ENCODE measurements around the gene OXER1.

Gene OXER1

DNA sequence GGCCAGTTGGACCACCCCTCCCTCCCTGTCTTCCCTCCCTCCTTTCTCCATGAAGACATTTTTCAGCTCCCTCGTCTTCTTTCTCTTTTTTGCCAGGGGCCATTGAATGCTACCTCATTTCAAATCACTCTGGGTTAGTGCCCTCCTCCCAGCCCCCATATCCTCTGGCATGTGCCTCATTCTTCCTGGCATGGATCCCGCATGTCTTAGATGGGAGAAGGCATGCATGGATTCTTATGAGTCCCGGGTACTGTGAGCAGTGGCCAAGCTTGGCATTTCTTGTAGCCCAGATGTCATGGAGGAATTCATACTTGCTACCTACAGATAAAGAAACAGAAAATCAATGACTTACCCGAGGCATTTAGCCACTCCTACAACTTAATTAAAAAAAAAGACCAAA is 37.4 kb upstream of the OXER1 start:
- ChIA-PET POLR2A (no interaction called here), CTCF (interaction anchor here (1.3 kb wide), 1 partner anchor 416 kb away, joined by 3 read pairs; no protein-coding TSS in a partner anchor)
- Histone ChIP-seq H3K4me1 (ENCODE audit: control insufficient read depth, insufficient read depth, low read length) (no peaks in the 10 kb centered on the region), H3K4me3 (ENCODE audit: low read depth, low read length) (no peak overlapping the region), H3K36me3 (ENCODE audit: control insufficient read depth in 2 of 2, insufficient read depth in 1 of 2, low read length in 2 of 2) (no peaks in the 10 kb centered on the region), H3K27ac (ENCODE audit: extremely low read depth, low read depth, low read length) (no peak overlapping the region), H3K9me3 (ENCODE audit: control insufficient read depth, insufficient read depth, low read depth, low read length) (no peaks in the 10 kb centered on the region)
- TF ChIP-seq ZNF146 (tag by site-specific recombination; IDR thresholded peaks at IDR 0.05) (no peak), KLF8 (tag by site-specific recombination; IDR thresholded peaks at IDR 0.05) (no peak), ZNF548 (tag by site-specific recombination; IDR thresholded peaks at IDR 0.05) (no peak)
- TF ChIP-seq, protein P1, sequence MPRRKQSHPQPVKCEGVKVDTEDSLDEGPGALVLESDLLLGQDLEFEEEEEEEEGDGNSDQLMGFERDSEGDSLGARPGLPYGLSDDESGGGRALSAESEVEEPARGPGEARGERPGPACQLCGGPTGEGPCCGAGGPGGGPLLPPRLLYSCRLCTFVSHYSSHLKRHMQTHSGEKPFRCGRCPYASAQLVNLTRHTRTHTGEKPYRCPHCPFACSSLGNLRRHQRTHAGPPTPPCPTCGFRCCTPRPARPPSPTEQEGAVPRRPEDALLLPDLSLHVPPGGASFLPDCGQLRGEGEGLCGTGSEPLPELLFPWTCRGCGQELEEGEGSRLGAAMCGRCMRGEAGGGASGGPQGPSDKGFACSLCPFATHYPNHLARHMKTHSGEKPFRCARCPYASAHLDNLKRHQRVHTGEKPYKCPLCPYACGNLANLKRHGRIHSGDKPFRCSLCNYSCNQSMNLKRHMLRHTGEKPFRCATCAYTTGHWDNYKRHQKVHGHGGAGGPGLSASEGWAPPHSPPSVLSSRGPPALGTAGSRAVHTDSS (tag by site-specific recombination; IDR thresholded peaks at IDR 0.05), result no peak
- TF ChIP-seq, protein P2, sequence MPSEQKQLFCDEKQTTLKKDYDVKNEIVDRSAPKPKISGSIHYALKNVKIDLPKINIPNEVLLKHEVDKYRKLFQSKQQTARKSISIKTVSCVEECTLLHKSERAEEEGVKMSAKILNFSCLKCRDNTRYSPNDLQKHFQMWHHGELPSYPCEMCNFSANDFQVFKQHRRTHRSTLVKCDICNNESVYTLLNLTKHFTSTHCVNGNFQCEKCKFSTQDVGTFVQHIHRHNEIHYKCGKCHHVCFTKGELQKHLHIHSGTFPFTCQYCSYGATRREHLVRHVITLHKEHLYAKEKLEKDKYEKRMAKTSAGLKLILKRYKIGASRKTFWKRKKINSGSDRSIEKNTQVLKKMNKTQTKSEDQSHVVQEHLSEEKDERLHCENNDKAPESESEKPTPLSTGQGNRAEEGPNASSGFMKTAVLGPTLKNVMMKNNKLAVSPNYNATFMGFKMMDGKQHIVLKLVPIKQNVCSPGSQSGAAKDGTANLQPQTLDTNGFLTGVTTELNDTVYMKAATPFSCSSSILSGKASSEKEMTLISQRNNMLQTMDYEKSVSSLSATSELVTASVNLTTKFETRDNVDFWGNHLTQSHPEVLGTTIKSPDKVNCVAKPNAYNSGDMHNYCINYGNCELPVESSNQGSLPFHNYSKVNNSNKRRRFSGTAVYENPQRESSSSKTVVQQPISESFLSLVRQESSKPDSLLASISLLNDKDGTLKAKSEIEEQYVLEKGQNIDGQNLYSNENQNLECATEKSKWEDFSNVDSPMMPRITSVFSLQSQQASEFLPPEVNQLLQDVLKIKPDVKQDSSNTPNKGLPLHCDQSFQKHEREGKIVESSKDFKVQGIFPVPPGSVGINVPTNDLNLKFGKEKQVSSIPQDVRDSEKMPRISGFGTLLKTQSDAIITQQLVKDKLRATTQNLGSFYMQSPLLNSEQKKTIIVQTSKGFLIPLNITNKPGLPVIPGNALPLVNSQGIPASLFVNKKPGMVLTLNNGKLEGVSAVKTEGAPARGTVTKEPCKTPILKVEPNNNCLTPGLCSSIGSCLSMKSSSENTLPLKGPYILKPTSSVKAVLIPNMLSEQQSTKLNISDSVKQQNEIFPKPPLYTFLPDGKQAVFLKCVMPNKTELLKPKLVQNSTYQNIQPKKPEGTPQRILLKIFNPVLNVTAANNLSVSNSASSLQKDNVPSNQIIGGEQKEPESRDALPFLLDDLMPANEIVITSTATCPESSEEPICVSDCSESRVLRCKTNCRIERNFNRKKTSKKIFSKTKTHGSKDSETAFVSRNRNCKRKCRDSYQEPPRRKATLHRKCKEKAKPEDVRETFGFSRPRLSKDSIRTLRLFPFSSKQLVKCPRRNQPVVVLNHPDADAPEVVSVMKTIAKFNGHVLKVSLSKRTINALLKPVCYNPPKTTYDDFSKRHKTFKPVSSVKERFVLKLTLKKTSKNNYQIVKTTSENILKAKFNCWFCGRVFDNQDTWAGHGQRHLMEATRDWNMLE (tag by site-specific recombination; conservative IDR thresholded peaks at IDR 0.05; ENCODE audit: low read depth), result no peak

DNA sequence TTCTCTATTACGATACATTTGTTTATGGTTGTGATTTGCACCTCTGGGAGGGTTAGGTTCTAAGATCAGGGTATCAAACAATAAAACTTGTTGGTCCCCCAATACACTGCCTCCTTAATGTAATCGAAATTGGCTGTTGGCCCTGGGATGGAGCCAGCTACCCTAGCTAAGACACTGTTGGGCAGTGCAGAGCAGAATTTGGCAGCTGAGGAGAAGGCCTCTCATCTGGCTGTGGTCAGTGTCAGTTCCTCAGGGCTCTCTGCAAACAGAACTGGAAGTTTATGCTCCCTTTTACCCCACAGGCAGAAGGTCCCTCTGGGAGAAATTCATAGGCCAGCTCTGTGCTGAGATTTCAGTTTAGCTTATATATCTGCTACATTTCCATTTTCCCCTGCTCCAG is 37.0 kb upstream of the OXER1 start:
- ChIA-PET POLR2A (interaction anchor here (0.6 to 1.3 kb wide), 3 partner anchors 10 to 442 kb away, joined by 3 to 5 read pairs (median 3); no protein-coding TSS in a partner anchor), CTCF (interaction anchor here (0.7 to 1.3 kb wide), 3 partner anchors 8 to 416 kb away, joined by 3 to 4 read pairs (median 3); no protein-coding TSS in a partner anchor)
- no peaks in the 10 kb centered on the region for H3K36me3 ChIP-seq (ENCODE audit: control insufficient read depth in 2 of 2, insufficient read depth in 1 of 2, low read length in 2 of 2)
- H3K9me3 ChIP-seq (ENCODE audit: control insufficient read depth, insufficient read depth, low read depth, low read length), result no peaks in the 10 kb centered on the region
- H3K4me3 ChIP-seq (ENCODE audit: low read depth, low read length), result no peak overlapping the region
- no peaks in the 10 kb centered on the region for H3K4me1 ChIP-seq (ENCODE audit: control insufficient read depth, insufficient read depth, low read length)
- H3K27ac ChIP-seq (ENCODE audit: extremely low read depth, low read depth, low read length), result no peak overlapping the region
- no peak for TF ChIP-seq ZNF561 (tag by site-specific recombination; IDR thresholded peaks at IDR 0.05; ENCODE audit: borderline replicate concordance)
- TF ChIP-seq, protein P3, sequence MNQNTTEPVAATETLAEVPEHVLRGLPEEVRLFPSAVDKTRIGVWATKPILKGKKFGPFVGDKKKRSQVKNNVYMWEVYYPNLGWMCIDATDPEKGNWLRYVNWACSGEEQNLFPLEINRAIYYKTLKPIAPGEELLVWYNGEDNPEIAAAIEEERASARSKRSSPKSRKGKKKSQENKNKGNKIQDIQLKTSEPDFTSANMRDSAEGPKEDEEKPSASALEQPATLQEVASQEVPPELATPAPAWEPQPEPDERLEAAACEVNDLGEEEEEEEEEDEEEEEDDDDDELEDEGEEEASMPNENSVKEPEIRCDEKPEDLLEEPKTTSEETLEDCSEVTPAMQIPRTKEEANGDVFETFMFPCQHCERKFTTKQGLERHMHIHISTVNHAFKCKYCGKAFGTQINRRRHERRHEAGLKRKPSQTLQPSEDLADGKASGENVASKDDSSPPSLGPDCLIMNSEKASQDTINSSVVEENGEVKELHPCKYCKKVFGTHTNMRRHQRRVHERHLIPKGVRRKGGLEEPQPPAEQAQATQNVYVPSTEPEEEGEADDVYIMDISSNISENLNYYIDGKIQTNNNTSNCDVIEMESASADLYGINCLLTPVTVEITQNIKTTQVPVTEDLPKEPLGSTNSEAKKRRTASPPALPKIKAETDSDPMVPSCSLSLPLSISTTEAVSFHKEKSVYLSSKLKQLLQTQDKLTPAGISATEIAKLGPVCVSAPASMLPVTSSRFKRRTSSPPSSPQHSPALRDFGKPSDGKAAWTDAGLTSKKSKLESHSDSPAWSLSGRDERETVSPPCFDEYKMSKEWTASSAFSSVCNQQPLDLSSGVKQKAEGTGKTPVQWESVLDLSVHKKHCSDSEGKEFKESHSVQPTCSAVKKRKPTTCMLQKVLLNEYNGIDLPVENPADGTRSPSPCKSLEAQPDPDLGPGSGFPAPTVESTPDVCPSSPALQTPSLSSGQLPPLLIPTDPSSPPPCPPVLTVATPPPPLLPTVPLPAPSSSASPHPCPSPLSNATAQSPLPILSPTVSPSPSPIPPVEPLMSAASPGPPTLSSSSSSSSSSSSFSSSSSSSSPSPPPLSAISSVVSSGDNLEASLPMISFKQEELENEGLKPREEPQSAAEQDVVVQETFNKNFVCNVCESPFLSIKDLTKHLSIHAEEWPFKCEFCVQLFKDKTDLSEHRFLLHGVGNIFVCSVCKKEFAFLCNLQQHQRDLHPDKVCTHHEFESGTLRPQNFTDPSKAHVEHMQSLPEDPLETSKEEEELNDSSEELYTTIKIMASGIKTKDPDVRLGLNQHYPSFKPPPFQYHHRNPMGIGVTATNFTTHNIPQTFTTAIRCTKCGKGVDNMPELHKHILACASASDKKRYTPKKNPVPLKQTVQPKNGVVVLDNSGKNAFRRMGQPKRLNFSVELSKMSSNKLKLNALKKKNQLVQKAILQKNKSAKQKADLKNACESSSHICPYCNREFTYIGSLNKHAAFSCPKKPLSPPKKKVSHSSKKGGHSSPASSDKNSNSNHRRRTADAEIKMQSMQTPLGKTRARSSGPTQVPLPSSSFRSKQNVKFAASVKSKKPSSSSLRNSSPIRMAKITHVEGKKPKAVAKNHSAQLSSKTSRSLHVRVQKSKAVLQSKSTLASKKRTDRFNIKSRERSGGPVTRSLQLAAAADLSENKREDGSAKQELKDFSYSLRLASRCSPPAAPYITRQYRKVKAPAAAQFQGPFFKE (tag by site-specific recombination; IDR thresholded peaks at IDR 0.05; ENCODE audit: borderline replicate concordance), result no peak
- TF ChIP-seq ZNF585B (tag by site-specific recombination; IDR thresholded peaks at IDR 0.05), result no peak
- no peak for TF ChIP-seq ZSCAN16 (tag by site-specific recombination; IDR thresholded peaks at IDR 0.05)
- TF ChIP-seq BCL11A (tag by site-specific recombination; IDR thresholded peaks at IDR 0.05; ENCODE audit: low read depth), result no peak
- no peak for TF ChIP-seq KLF16 (tag by site-specific recombination; IDR thresholded peaks at IDR 0.05)
- no peak for TF ChIP-seq ZNF658 (tag by site-specific recombination; IDR thresholded peaks at IDR 0.05)
- no peak for TF ChIP-seq ZNF555 (tag by site-specific recombination; conservative IDR thresholded peaks at IDR 0.05)
- TF ChIP-seq, protein P4, sequence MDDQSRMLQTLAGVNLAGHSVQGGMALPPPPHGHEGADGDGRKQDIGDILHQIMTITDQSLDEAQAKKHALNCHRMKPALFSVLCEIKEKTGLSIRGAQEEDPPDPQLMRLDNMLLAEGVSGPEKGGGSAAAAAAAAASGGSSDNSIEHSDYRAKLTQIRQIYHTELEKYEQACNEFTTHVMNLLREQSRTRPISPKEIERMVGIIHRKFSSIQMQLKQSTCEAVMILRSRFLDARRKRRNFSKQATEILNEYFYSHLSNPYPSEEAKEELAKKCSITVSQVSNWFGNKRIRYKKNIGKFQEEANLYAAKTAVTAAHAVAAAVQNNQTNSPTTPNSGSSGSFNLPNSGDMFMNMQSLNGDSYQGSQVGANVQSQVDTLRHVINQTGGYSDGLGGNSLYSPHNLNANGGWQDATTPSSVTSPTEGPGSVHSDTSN (CRISPR knock-in tag; IDR thresholded peaks at IDR 0.05), result no peak
- TF ChIP-seq ZNF558 (tag by site-specific recombination; IDR thresholded peaks at IDR 0.05), result no peak
- TF ChIP-seq, protein P5, sequence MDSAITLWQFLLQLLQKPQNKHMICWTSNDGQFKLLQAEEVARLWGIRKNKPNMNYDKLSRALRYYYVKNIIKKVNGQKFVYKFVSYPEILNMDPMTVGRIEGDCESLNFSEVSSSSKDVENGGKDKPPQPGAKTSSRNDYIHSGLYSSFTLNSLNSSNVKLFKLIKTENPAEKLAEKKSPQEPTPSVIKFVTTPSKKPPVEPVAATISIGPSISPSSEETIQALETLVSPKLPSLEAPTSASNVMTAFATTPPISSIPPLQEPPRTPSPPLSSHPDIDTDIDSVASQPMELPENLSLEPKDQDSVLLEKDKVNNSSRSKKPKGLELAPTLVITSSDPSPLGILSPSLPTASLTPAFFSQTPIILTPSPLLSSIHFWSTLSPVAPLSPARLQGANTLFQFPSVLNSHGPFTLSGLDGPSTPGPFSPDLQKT (IDR thresholded peaks at IDR 0.05; ENCODE audit: borderline replicate concordance, low read depth, low read length), result no peak
- TF ChIP-seq ZNF677 (tag by site-specific recombination; IDR thresholded peaks at IDR 0.05), result no peak
- TF ChIP-seq ZNF785 (tag by site-specific recombination; IDR thresholded peaks at IDR 0.05), result no peak
- TF ChIP-seq ZNF596 (tag by site-specific recombination; IDR thresholded peaks at IDR 0.05), result no peak
- no peak for TF ChIP-seq ZNF274 (IDR thresholded peaks at IDR 0.05; ENCODE audit: low read length)
- no peak for TF ChIP-seq ZNF274 (tag by site-specific recombination; IDR thresholded peaks at IDR 0.05; ENCODE audit: borderline replicate concordance)

Data from HEK293 (cell line).